HG03457 (cell line): ENCODE measurements around the gene KLK7.

Source experiments
- ATAC-seq: cut with Tn5 transposase; IDR thresholded peaks from one replicate; pipeline ENCODE4 v1.9.1; 2021; ENCODE audit warnings: moderate number of reproducible peaks; ENCODE audit not compliant: unreplicated experiment

The KLK7 gene

DNA sequence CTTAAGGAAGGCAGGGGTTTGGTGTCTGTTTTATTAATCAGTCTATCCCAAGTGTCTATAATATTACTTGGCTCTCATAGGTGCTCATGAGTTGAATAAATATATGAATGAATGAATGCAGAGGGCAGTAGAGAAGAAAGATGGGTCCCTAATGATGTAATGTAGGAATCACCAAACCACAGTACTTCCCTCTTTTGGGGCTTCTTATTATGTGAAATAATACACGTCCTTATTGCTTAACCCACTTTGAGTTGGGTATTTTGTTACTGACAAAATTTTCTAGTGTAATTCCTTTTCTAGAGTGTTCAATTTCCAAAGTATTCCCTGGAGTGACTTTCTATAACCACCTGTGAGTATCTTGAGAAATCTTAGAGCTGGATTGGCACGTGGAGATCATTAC lies 44.1 kb downstream of the KLK7 start:
- ATAC-seq: no peak

DNA sequence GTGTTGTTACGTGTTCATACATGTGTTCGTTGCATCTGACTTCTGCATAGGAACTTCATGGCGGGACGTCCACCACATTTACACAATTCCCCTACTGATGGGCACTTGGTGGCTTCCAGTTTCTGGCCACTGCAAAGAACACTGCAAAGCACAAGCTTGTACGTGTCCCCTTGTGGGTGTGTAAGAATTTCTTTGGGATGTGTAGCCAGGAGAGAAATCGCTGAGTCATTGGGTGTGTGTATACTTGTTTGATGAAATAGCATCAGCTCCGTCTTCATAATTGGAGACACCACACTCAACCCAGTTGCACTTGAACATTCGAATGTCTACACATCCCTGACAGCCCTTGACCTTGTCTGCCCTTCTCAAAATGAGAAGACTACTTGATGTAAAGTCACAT lies 50.1 kb downstream of the KLK7 start:
- no peak for ATAC-seq

- ATAC-seq: no peak
These were observed 51.0 kb downstream of the KLK7 start for GRCh38 chr19:50932690-50933083.

DNA sequence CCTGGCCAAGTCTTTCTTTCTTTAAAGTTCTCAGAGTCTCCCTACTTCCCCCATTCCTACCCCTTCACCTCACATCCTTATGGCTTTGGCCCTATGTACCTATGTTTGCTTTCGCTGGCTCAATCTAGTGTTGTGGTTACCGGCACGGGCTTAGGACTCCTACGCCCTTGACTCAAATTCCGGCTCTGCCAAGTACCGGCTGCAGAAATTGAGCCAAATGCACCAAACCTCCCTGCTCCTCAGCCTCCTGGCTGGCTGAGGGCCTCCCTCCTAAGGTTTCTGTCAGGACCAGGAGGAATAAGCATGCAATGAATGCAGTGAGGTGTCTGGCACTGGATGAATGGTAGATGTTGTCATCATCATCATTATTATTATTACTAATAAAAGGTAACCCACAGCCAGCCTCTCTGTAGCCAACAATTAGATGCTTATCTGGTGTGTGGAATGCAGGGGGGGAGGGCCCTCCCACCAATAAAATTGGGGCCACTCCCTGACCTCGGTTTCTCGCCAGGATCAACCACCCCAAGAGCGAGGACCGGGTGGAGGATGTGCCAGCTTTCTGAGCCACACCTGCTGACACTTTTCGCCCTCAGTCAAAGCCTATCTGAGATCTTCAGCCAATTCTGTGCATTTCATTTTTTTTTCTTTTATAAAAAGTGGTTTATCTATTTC lies 51.6 kb downstream of the KLK7 start:
- ATAC-seq: no peak

- ATAC-seq: no peak
These were observed 52.7 kb downstream of the KLK7 start for GRCh38 chr19:50931023-50931422.

DNA sequence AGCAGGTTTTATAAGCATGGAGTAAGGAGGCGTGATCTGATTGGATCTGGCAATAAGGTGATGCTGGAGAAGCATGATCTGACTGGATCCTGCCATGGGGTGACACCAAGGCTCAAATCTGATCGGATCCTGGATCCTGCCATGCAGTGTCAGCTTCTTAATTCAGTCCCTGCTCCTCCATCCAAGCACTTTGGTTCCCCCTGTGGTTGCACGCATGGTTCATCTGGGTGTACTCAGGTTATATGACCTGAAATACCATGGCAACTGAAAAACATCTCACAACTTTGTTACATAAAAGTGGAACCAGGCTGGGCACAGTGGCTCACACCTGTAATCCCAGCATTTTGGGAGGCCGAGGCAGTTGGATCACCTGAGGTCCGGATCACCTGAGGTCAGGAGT lies 54.9 kb downstream of the KLK7 start:
- ATAC-seq: no peak
